Prostate gland (tissue), 2 donors: ENCODE measurements around the gene NR3C1.

Source experiments
- POLR2A ChIP-seq: fragments of 450-650 bp; IDR thresholded peaks from one replicate; pipeline ENCODE4 v1.6.1; 2016; ENCODE audit warnings: antibody characterized with exemption, mild to moderate bottlenecking
- POLR2AphosphoS5 ChIP-seq: sonication (generic); formaldehyde crosslinking; IDR thresholded peaks from one replicate; pipeline ENCODE4 v1.6.1; 2017; ENCODE audit warnings: antibody characterized with exemption
- TF ChIP-seq, protein P1 (sequence below), 4 experiments: fragments of 200-600 bp in 2 of 4; fragments of 450-650 bp in 2 of 4; sonication (generic) in 2 of 4; IDR thresholded peaks; 1 replicate in 3 of 4; 2 replicates in 1 of 4; pipeline ENCODE4 v1.5.1; 2016 to 2019; ENCODE audit warnings: antibody characterized with exemption in 4 of 4, mild to moderate bottlenecking in 2 of 4, moderate library complexity in 2 of 4

DNA sequence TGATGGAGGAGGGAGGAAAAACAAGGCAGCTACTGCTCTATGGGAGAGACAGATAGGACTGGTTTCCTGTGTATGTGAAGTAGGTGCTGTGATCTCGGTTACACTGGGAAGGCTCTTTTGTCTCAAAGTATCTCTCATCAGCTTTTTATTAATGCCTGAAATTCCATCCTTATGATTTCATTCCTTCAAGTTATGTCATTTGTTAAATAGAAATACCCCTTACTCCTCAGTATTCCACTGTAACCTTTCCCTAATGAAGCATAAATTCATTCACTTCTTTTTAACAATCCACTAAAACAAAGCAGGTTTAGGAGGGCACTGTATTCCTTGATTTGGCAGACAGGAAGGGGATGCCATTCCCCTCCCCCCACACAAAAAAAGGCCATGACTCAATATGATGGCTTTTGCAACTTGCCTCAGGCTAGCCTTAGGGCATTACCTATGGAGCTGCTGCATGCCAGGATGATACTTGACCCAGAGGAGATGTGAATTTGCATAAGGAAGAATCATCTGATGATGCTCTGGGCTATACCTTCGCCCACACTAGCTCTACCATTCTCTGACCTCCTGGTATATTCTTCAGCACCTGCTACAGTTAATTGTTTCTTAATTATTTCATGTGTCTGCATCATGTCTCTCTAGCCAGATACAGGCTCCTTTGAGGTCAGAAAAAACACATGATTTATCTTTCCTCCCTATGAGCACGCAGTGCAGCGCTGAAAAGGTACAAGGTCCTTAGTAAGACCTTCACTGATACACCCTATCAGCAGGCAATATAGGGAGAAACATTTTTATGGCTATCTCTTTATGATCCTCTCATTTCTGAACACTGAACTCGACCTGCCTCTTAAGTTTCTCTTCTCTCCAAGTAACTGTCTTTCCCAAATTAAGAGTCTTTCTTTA, 26.3 kb downstream of the NR3C1 start:
- TF ChIP-seq, protein P1, sequence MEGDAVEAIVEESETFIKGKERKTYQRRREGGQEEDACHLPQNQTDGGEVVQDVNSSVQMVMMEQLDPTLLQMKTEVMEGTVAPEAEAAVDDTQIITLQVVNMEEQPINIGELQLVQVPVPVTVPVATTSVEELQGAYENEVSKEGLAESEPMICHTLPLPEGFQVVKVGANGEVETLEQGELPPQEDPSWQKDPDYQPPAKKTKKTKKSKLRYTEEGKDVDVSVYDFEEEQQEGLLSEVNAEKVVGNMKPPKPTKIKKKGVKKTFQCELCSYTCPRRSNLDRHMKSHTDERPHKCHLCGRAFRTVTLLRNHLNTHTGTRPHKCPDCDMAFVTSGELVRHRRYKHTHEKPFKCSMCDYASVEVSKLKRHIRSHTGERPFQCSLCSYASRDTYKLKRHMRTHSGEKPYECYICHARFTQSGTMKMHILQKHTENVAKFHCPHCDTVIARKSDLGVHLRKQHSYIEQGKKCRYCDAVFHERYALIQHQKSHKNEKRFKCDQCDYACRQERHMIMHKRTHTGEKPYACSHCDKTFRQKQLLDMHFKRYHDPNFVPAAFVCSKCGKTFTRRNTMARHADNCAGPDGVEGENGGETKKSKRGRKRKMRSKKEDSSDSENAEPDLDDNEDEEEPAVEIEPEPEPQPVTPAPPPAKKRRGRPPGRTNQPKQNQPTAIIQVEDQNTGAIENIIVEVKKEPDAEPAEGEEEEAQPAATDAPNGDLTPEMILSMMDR (IDR thresholded peaks at IDR 0.05), result no peak
- no peak for TF ChIP-seq POLR2AphosphoS5
- no peak for TF ChIP-seq POLR2A
